ENCODE measurements around the gene AMMECR1.

DNA sequence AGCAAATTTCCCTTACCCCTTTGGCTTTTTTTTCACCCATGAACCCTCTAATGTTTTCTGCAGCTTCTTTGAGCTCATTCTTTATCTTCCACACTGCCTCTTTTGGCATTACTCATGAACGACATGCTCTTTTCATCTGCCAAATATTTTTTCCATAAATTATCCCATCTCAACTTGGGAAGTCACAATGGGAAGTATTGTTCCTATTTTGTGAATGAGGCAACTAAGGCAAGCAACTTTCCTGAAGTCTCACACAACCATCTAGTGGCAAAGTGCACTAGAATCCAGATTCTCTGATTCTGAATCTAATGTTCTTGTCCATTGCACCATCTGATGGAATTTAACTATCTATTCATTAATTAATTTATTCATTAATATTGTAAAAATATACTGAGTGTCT, 41.4 kb upstream of the AMMECR1 start:
- TF ChIP-seq SUZ12 (IDR thresholded peaks at IDR 0.05; ENCODE audit: extremely low read depth, insufficient read depth, insufficient read length) (no peak), ZNF274 (IDR thresholded peaks at IDR 0.05; ENCODE audit: low read depth, low read length) (no peak), YY1 (IDR thresholded peaks at IDR 0.05; ENCODE audit: insufficient read depth, insufficient read length) (no peak)
